HL-60 (cell line): ENCODE results near the gene TIAM1.

Experiments used
- CTCF ChIP-seq: IDR thresholded peaks from one replicate; pipeline ENCODE4 v1.5.1; 2011; ENCODE audit warnings: low read length, control low read depth, inconsistent platforms; ENCODE audit not compliant: insufficient read depth
- POLR2AphosphoS5 ChIP-seq: IDR thresholded peaks from 2 replicates; pipeline ENCODE4 v1.6.1; 2012; ENCODE audit warnings: low read depth

- TF ChIP-seq CTCF (no peak), POLR2AphosphoS5 (no peak)
Measured at GRCh38 chr21:31293986-31294385, 50.1 kb downstream of the TIAM1 start.
